Measurements from ENCODE around the gene AK5.

AK5 gene

GRCh38 chr1:77395051-77395450 is 113.2 kb downstream of the AK5 start:
- H3K36me3 ChIP-seq (replicated peaks; ENCODE audit: low read depth, low read length), result no peaks in the 10 kb centered on the region
- H3K79me2 ChIP-seq (ENCODE audit: low read length), result no peaks in the 10 kb centered on the region
- no peak for TF ChIP-seq CTCF (IDR thresholded peaks at IDR 0.05; ENCODE audit: low read depth, low read length)
- no peak for TF ChIP-seq EZH2phosphoT487 (IDR thresholded peaks at IDR 0.05; ENCODE audit: low read depth)
- no peak overlapping the region for H3K4me3 ChIP-seq (ENCODE audit: low read length)
- no peaks in the 10 kb centered on the region for H4K20me1 ChIP-seq (ENCODE audit: insufficient read depth, low read length)
- H3K9ac ChIP-seq (ENCODE audit: low read length), result no peak overlapping the region
- no peaks in the 10 kb centered on the region for H3K9me3 ChIP-seq (ENCODE audit: insufficient read depth, low read length)
- no peak overlapping the region for H2AFZ ChIP-seq (ENCODE audit: low read depth, low read length)
- no peak overlapping the region for H3K27ac ChIP-seq (ENCODE audit: low read length)
- no peaks in the 10 kb centered on the region; the same call in 1 of the 2 replicates for H3K27me3 ChIP-seq (ENCODE audit: low read depth, low read length)
- no peaks in the 10 kb centered on the region for H3K4me1 ChIP-seq (ENCODE audit: low read length)
- no peak overlapping the region for H3K4me2 ChIP-seq (ENCODE audit: low read length)

GRCh38 chr1:77398152-77398551 is 116.3 kb downstream of the AK5 start:
- Histone ChIP-seq H3K9ac (ENCODE audit: low read length) (no peak overlapping the region), H3K27ac (ENCODE audit: low read length) (no peak overlapping the region), H2AFZ (ENCODE audit: low read depth, low read length) (no peak overlapping the region), H4K20me1 (ENCODE audit: insufficient read depth, low read length) (no peaks in the 10 kb centered on the region), H3K36me3 (replicated peaks; ENCODE audit: low read depth, low read length) (no peaks in the 10 kb centered on the region), H3K27me3 (ENCODE audit: low read depth, low read length) (no peaks in the 10 kb centered on the region; the same call in 1 of the 2 replicates), H3K4me3 (ENCODE audit: low read length) (no peak overlapping the region), H3K79me2 (ENCODE audit: low read length) (no peaks in the 10 kb centered on the region), H3K4me1 (ENCODE audit: low read length) (no peaks in the 10 kb centered on the region), H3K4me2 (ENCODE audit: low read length) (no peak overlapping the region), H3K9me3 (ENCODE audit: insufficient read depth, low read length) (no peaks in the 10 kb centered on the region)
- TF ChIP-seq CTCF (IDR thresholded peaks at IDR 0.05; ENCODE audit: low read depth, low read length), result no peak
- no peak for TF ChIP-seq EZH2phosphoT487 (IDR thresholded peaks at IDR 0.05; ENCODE audit: low read depth)

GRCh38 chr1:77399250-77400086 is 117.6 kb downstream of the AK5 start:
- TF ChIP-seq EZH2phosphoT487 (IDR thresholded peaks at IDR 0.05; ENCODE audit: low read depth) (no peak), CTCF (IDR thresholded peaks at IDR 0.05; ENCODE audit: low read depth, low read length) (no peak)
- Histone ChIP-seq H4K20me1 (ENCODE audit: insufficient read depth, low read length) (no peaks in the 10 kb centered on the region), H2AFZ (ENCODE audit: low read depth, low read length) (no peak overlapping the region), H3K36me3 (replicated peaks; ENCODE audit: low read depth, low read length) (no peaks in the 10 kb centered on the region), H3K4me1 (ENCODE audit: low read length) (no peaks in the 10 kb centered on the region), H3K9ac (ENCODE audit: low read length) (no peak overlapping the region), H3K4me2 (ENCODE audit: low read length) (no peak overlapping the region), H3K9me3 (ENCODE audit: insufficient read depth, low read length) (no peaks in the 10 kb centered on the region), H3K79me2 (ENCODE audit: low read length) (no peaks in the 10 kb centered on the region), H3K27me3 (ENCODE audit: low read depth, low read length) (no peaks in the 10 kb centered on the region; the same call in 1 of the 2 replicates), H3K4me3 (ENCODE audit: low read length) (no peak overlapping the region), H3K27ac (ENCODE audit: low read length) (no peak overlapping the region)

GRCh38 chr1:77400781-77401180 is 119.0 kb downstream of the AK5 start:
- TF ChIP-seq EZH2phosphoT487 (IDR thresholded peaks at IDR 0.05; ENCODE audit: low read depth) (no peak), CTCF (IDR thresholded peaks at IDR 0.05; ENCODE audit: low read depth, low read length) (no peak)
- no peaks in the 10 kb centered on the region for H3K79me2 ChIP-seq (ENCODE audit: low read length)

More at GRCh38 chr1:77400781-77401180, 119.0 kb downstream of the AK5 start:
- Histone ChIP-seq H3K4me2 (ENCODE audit: low read length) (no peak overlapping the region), H3K4me3 (ENCODE audit: low read length) (no peak overlapping the region), H3K27ac (ENCODE audit: low read length) (no peak overlapping the region), H3K9ac (ENCODE audit: low read length) (no peak overlapping the region), H3K27me3 (ENCODE audit: low read depth, low read length) (no peaks in the 10 kb centered on the region; the same call in 1 of the 2 replicates), H3K9me3 (ENCODE audit: insufficient read depth, low read length) (no peaks in the 10 kb centered on the region), H4K20me1 (ENCODE audit: insufficient read depth, low read length) (no peaks in the 10 kb centered on the region), H3K36me3 (replicated peaks; ENCODE audit: low read depth, low read length) (no peaks in the 10 kb centered on the region), H2AFZ (ENCODE audit: low read depth, low read length) (no peak overlapping the region), H3K4me1 (ENCODE audit: low read length) (no peaks in the 10 kb centered on the region)

Measured in OCI-LY3 (cell line).